Measurements from ENCODE around the gene NFYB.

Gene NFYB

GRCh38 chr12:104143918-104144317 is 5.9 kb upstream of the NFYB start:
- DNase-seq (ENCODE audit: low read depth), result no peak
- H3K4me3 ChIP-seq (ENCODE audit: low read depth, low read length), result no peak overlapping the region
- TF ChIP-seq CTCF (IDR thresholded peaks at IDR 0.05; ENCODE audit: control insufficient read depth, extremely low read depth, insufficient read depth), result no peak

- no peak for TF ChIP-seq CTCF (IDR thresholded peaks at IDR 0.05; ENCODE audit: control insufficient read depth, extremely low read depth, insufficient read depth)
- no peak for DNase-seq (ENCODE audit: low read depth)
- H3K4me3 ChIP-seq (ENCODE audit: low read depth, low read length), result no peak overlapping the region
Observed at GRCh38 chr12:104143002-104143401, 5.0 kb upstream of the NFYB start.

- no peak for DNase-seq (ENCODE audit: low read depth)
- TF ChIP-seq CTCF (IDR thresholded peaks at IDR 0.05; ENCODE audit: control insufficient read depth, extremely low read depth, insufficient read depth), result no peak
- H3K4me3 ChIP-seq (ENCODE audit: low read depth, low read length), result no peak overlapping the region
Observed at GRCh38 chr12:104142543-104142942, 4.5 kb upstream of the NFYB start.

- peak overlapping the region; percentile 37 for H3K4me3 ChIP-seq (ENCODE audit: low read depth, low read length)
- no peak for DNase-seq (ENCODE audit: low read depth)
- no peak for TF ChIP-seq CTCF (IDR thresholded peaks at IDR 0.05; ENCODE audit: control insufficient read depth, extremely low read depth, insufficient read depth)
Observed at GRCh38 chr12:104138797-104139152, 765 bp upstream of the NFYB start.

- TF ChIP-seq CTCF (IDR thresholded peaks at IDR 0.05; ENCODE audit: control insufficient read depth, extremely low read depth, insufficient read depth), result no peak
- DNase-seq (ENCODE audit: low read depth), result no peak
- H3K4me3 ChIP-seq (ENCODE audit: low read depth, low read length), result peak overlapping the region; percentile 66
Observed at GRCh38 chr12:104137001-104137901, 759 bp downstream of the NFYB start.

- TF ChIP-seq CTCF (IDR thresholded peaks at IDR 0.05; ENCODE audit: control insufficient read depth, extremely low read depth, insufficient read depth), result no peak
- H3K4me3 ChIP-seq (ENCODE audit: low read depth, low read length), result peak overlapping the region; percentile 66
- no peak for DNase-seq (ENCODE audit: low read depth)
Observed at GRCh38 chr12:104136577-104136976, 1.4 kb downstream of the NFYB start.

GRCh38 chr12:104134882-104135281 is 3.1 kb downstream of the NFYB start:
- TF ChIP-seq CTCF (IDR thresholded peaks at IDR 0.05; ENCODE audit: control insufficient read depth, extremely low read depth, insufficient read depth), result no peak
- H3K4me3 ChIP-seq (ENCODE audit: low read depth, low read length), result no peak overlapping the region
- no peak for DNase-seq (ENCODE audit: low read depth)

Data from LNCaP clone FGC (cell line).